OCI-LY1 (cell line): ENCODE data around the gene MTPN.

Experiments
- H2AFZ ChIP-seq: fragments of 200-600 bp; sonication (generic), shearing (Covaris generic); 2 replicates; pipeline ENCODE4 v1.6.0; 2014; ENCODE audit warnings: antibody characterized with exemption, mild to moderate bottlenecking, low read length
- H3F3A ChIP-seq: fragments of 200-600 bp; sonication (generic), shearing (Covaris generic); 2 replicates; pipeline ENCODE4 v1.6.0; 2014; ENCODE audit warnings: mild to moderate bottlenecking, antibody characterized with exemption, low read length, moderate library complexity; ENCODE audit not compliant: insufficient read depth
- H3K27ac ChIP-seq: fragments of 200-600 bp; sonication (generic); 2 replicates; pipeline ENCODE4 v1.5.1; 2014; ENCODE audit warnings: low read length, mixed run types, mild to moderate bottlenecking, low read depth; ENCODE audit not compliant: poor library complexity, severe bottlenecking
- H3K27me3 ChIP-seq: fragments of 200-600 bp; sonication (generic); 2 replicates; pipeline ENCODE4 v1.6.0; 2014; ENCODE audit warnings: antibody characterized with exemption, mild to moderate bottlenecking, low read length, moderate library complexity; ENCODE audit not compliant: insufficient read depth
- H3K36me3 ChIP-seq: fragments of 200-600 bp; sonication (generic); 2 replicates; pipeline ENCODE4 v1.6.1; 2014; ENCODE audit warnings: mild to moderate bottlenecking, antibody characterized with exemption, low read length, moderate library complexity, mixed read lengths; ENCODE audit not compliant: insufficient read depth
- H3K4me1 ChIP-seq: fragments of 200-600 bp; sonication (generic); 2 replicates; pipeline ENCODE4 v1.5.1; 2014; ENCODE audit warnings: mild to moderate bottlenecking, low read length, moderate library complexity; ENCODE audit not compliant: insufficient read depth, severe bottlenecking
- H3K4me2 ChIP-seq: fragments of 200-600 bp; sonication (generic), shearing (Covaris generic); 2 replicates; pipeline ENCODE4 v1.6.1; 2014; ENCODE audit warnings: low read length
- H3K4me3 ChIP-seq: fragments of 200-600 bp; sonication (generic); 2 replicates; pipeline ENCODE4 v1.5.1; 2014; ENCODE audit warnings: low read length, low read depth, mild to moderate bottlenecking, mixed read lengths; ENCODE audit not compliant: poor library complexity, severe bottlenecking
- H3K79me2 ChIP-seq: fragments of 200-600 bp; shearing (Covaris generic); 2 replicates; pipeline ENCODE4 v1.6.1; 2016; ENCODE audit warnings: mixed run types, low read length, mixed read lengths; ENCODE audit not compliant: insufficient read depth
- H3K9ac ChIP-seq: fragments of 200-600 bp; sonication (generic), shearing (Covaris generic); 2 replicates; pipeline ENCODE4 v1.6.1; 2014; ENCODE audit warnings: mild to moderate bottlenecking, low read length, mixed read lengths
- H3K9me2 ChIP-seq: fragments of 200-600 bp; sonication (generic), shearing (Covaris generic); 2 replicates; pipeline ENCODE4 v1.6.1; 2014; ENCODE audit warnings: low read depth, mild to moderate bottlenecking, low read length, mixed read lengths
- H3K9me3 ChIP-seq: fragments of 200-600 bp; shearing (Covaris generic); 2 replicates; pipeline ENCODE4 v1.6.1; 2014; ENCODE audit warnings: low read length, mixed read lengths
- H4K20me1 ChIP-seq: fragments of 200-600 bp; sonication (generic), shearing (Covaris generic); 2 replicates; pipeline ENCODE4 v1.6.0; 2016; ENCODE audit warnings: mild to moderate bottlenecking, low read length; ENCODE audit not compliant: insufficient read depth
- CTCF ChIP-seq: fragments of 200-600 bp; sonication (generic), shearing (Covaris generic); IDR thresholded peaks from 2 replicates; pipeline ENCODE4 v1.5.1; 2017; ENCODE audit warnings: mild to moderate bottlenecking, antibody characterized with exemption, low read length, moderate library complexity, mixed read lengths
- EZH2 ChIP-seq: fragments of 200-600 bp; sonication (generic), shearing (Covaris generic); IDR thresholded peaks from 2 replicates; pipeline ENCODE4 v1.8.0; 2017; ENCODE audit warnings: borderline replicate concordance, mixed run types, mild to moderate bottlenecking, antibody characterized with exemption, low read length, moderate library complexity, mixed read lengths

The MTPN gene

GRCh38 chr7:135940077-135941075 lies 36.8 kb downstream of the MTPN start:
- H3K4me2 ChIP-seq, result no peak overlapping the region
- no peaks in the 10 kb centered on the region for H3K9me2 ChIP-seq
- no peak overlapping the region for H3K9ac ChIP-seq
- H3K27ac ChIP-seq, result no peak overlapping the region
- H3K4me1 ChIP-seq, result no peaks in the 10 kb centered on the region
- H2AFZ ChIP-seq, result no peak overlapping the region
- H3K27me3 ChIP-seq, result no peaks in the 10 kb centered on the region
- H3F3A ChIP-seq, result no peaks in the 10 kb centered on the region
- peaks cover 47% of the 10 kb centered on the region for H3K79me2 ChIP-seq
- no peaks in the 10 kb centered on the region for H3K9me3 ChIP-seq
- no peak for TF ChIP-seq CTCF
- peaks cover 34% of the 10 kb centered on the region; the same call in 1 of the 2 replicates for H3K36me3 ChIP-seq
- no peak overlapping the region for H3K4me3 ChIP-seq
- H4K20me1 ChIP-seq, result no peaks in the 10 kb centered on the region

- Histone ChIP-seq H3K4me1 (no peaks in the 10 kb centered on the region), H3K27ac (no peak overlapping the region), H3K79me2 (peaks cover 42% of the 10 kb centered on the region; the same call in 1 of the 2 replicates), H3K4me2 (no peak overlapping the region), H2AFZ (no peak overlapping the region), H3F3A (no peaks in the 10 kb centered on the region), H3K9ac (no peak overlapping the region), H3K4me3 (no peak overlapping the region), H3K36me3 (peaks cover 29% of the 10 kb centered on the region; the same call in 1 of the 2 replicates), H3K9me2 (no peaks in the 10 kb centered on the region), H3K27me3 (no peaks in the 10 kb centered on the region), H4K20me1 (no peaks in the 10 kb centered on the region), H3K9me3 (no peaks in the 10 kb centered on the region)
- TF ChIP-seq CTCF (no peak), EZH2 (no peak)
Observed at GRCh38 chr7:135939261-135939812, 37.8 kb downstream of the MTPN start.

- H3K9ac ChIP-seq, result no peak overlapping the region
- H3K9me2 ChIP-seq, result no peaks in the 10 kb centered on the region
- H3K4me2 ChIP-seq, result no peak overlapping the region
- H3K9me3 ChIP-seq, result no peaks in the 10 kb centered on the region
- H3F3A ChIP-seq, result no peaks in the 10 kb centered on the region
- TF ChIP-seq EZH2 (no peak), CTCF (no peak)
- no peaks in the 10 kb centered on the region for H3K4me1 ChIP-seq
- H3K4me3 ChIP-seq, result no peak overlapping the region
- H3K79me2 ChIP-seq, result peaks cover 42% of the 10 kb centered on the region
- H3K27ac ChIP-seq, result no peak overlapping the region
- no peak overlapping the region for H2AFZ ChIP-seq
- H3K36me3 ChIP-seq, result peaks cover 26% of the 10 kb centered on the region; the same call in 1 of the 2 replicates
- H3K27me3 ChIP-seq, result no peaks in the 10 kb centered on the region
- no peaks in the 10 kb centered on the region for H4K20me1 ChIP-seq
Observed at GRCh38 chr7:135938563-135938962, 38.6 kb downstream of the MTPN start.
